GM19035 (cell line): ENCODE results near the gene TSPAN17.
"Not testable (repeated sequence)": the region's sequence is repeated elsewhere in the genome, so short reads cannot be mapped to it uniquely, and the experiment has no call there.

Source experiments
- ATAC-seq: cut with Tn5 transposase; IDR thresholded peaks from one replicate; pipeline ENCODE4 v1.9.1; 2021; ENCODE audit not compliant: unreplicated experiment

Gene TSPAN17

GRCh38 chr5:176677209-176677939 lies 30.1 kb downstream of the TSPAN17 start:
- no peak for ATAC-seq

- ATAC-seq: no peak
These were observed 31.3 kb downstream of the TSPAN17 start for GRCh38 chr5:176678584-176678983.

- ATAC-seq: no peak
These were observed 32.3 kb downstream of the TSPAN17 start for GRCh38 chr5:176679365-176680225.

GRCh38 chr5:176680226-176680563 lies 32.9 kb downstream of the TSPAN17 start:
- ATAC-seq: no peak

GRCh38 chr5:176682016-176682531 lies 34.8 kb downstream of the TSPAN17 start:
- no peak for ATAC-seq

GRCh38 chr5:176685010-176685409 lies 37.7 kb downstream of the TSPAN17 start:
- ATAC-seq: no peak

- no peak for ATAC-seq
These were observed 40.0 kb downstream of the TSPAN17 start for GRCh38 chr5:176687247-176687646.

- no peak for ATAC-seq
These were observed 40.6 kb downstream of the TSPAN17 start for GRCh38 chr5:176687881-176688280.

- ATAC-seq: no peak
These were observed 43.6 kb downstream of the TSPAN17 start for GRCh38 chr5:176690911-176691310.

- ATAC-seq: no peak
These were observed 44.2 kb downstream of the TSPAN17 start for GRCh38 chr5:176691524-176691923.

GRCh38 chr5:176692326-176692725 lies 45.0 kb downstream of the TSPAN17 start:
- no peak for ATAC-seq

- ATAC-seq: no peak
These were observed 45.7 kb downstream of the TSPAN17 start for GRCh38 chr5:176692839-176693476.

- no peak for ATAC-seq
These were observed 46.2 kb downstream of the TSPAN17 start for GRCh38 chr5:176693477-176693851.

- ATAC-seq: no peak
These were observed 46.9 kb downstream of the TSPAN17 start for GRCh38 chr5:176694146-176694545.

- ATAC-seq: no peak
These were observed 47.3 kb downstream of the TSPAN17 start for GRCh38 chr5:176694631-176695030.

GRCh38 chr5:176695073-176695472 lies 47.8 kb downstream of the TSPAN17 start:
- ATAC-seq: no peak

GRCh38 chr5:176697267-176697933 lies 50.1 kb downstream of the TSPAN17 start:
- ATAC-seq: no peak

- no peak for ATAC-seq
These were observed 50.8 kb downstream of the TSPAN17 start for GRCh38 chr5:176697934-176698538.

GRCh38 chr5:176699446-176699845 lies 52.2 kb downstream of the TSPAN17 start:
- ATAC-seq: not testable (repeated sequence)

- no peak for ATAC-seq
These were observed 53.1 kb downstream of the TSPAN17 start for GRCh38 chr5:176700239-176700847.
